CD4-positive, alpha-beta memory T cell (primary cell): ENCODE data around the gene GPATCH3. TPM values are rescaled to one million over a fixed set of nuclear protein-coding genes. Genes with fewer than 3 reads are reported as not detected.

Source experiments
- CTCF ChIA-PET: fragments of 350-600 bp; sonication (Branson Sonifier 250); formaldehyde crosslinking; loops from one replicate; lab custom pipeline; 2021; ENCODE audit warnings: inconsistent platforms; ENCODE audit not compliant: partially characterized antibody; lab: Charles Lee
- POLR2A ChIA-PET: fragments of 350-600 bp; sonication (Branson Sonifier 250); formaldehyde crosslinking; loops from one replicate; lab custom pipeline; 2021; ENCODE audit not compliant: partially characterized antibody; lab: Charles Lee
- DNase-seq, 5 donors: peaks; one replicate each; pipeline versions ENCODE4 v3.0.0 to v3.0.0-alpha.2; 2020 to 2022; ENCODE audit warnings: mixed read lengths in 1 of 5
- H3K27ac ChIP-seq: one replicate; pipeline ENCODE4 v1.7.0; 2013; ENCODE audit warnings: low read depth, low read length
- H3K27me3 ChIP-seq: 2 replicates; pipeline ENCODE4 v1.7.0; 2013; ENCODE audit warnings: mild to moderate bottlenecking, low read length, moderate library complexity; ENCODE audit not compliant: insufficient read depth
- H3K36me3 ChIP-seq: 2 replicates; pipeline ENCODE4 v1.7.0; 2013; ENCODE audit warnings: mild to moderate bottlenecking, low read length, moderate library complexity; ENCODE audit not compliant: insufficient read depth
- H3K4me1 ChIP-seq: 2 replicates; pipeline ENCODE4 v1.7.0; 2013; ENCODE audit warnings: mild to moderate bottlenecking, low read length, moderate library complexity; ENCODE audit not compliant: insufficient read depth
- H3K4me3 ChIP-seq, 2 donors: one replicate each; pipeline ENCODE4 v1.7.0; 2013; ENCODE audit warnings: low read length in 2 of 2, mild to moderate bottlenecking in 1 of 2
- H3K9me3 ChIP-seq, 2 donors: one replicate each; pipeline ENCODE4 v1.7.0; 2013; ENCODE audit warnings: low read length in 2 of 2, control low read depth in 1 of 2; ENCODE audit not compliant: control insufficient read depth in 1 of 2
- H3K27ac Mint-ChIP-seq, 7 donors: one replicate each; pipeline ENCODE4 v1.8.0; 2020 to 2021; ENCODE audit warnings: mixed read lengths in 7 of 7, mild to moderate bottlenecking in 6 of 7, inconsistent platforms in 3 of 7, moderate library complexity in 3 of 7
- H3K27me3 Mint-ChIP-seq, 2 donors: one replicate each; pipeline ENCODE4 v1.8.0; 2020 to 2021; ENCODE audit warnings: mixed read lengths in 2 of 2
- H3K36me3 Mint-ChIP-seq, 2 donors: one replicate each; pipeline ENCODE4 v1.8.0; 2020 to 2021; ENCODE audit warnings: mixed read lengths in 2 of 2, inconsistent platforms in 1 of 2, mild to moderate bottlenecking in 1 of 2
- H3K4me1 Mint-ChIP-seq, 4 donors: one replicate each; pipeline ENCODE4 v1.8.0; 2020 to 2021; ENCODE audit warnings: mixed read lengths in 4 of 4, mild to moderate bottlenecking in 1 of 4
- H3K4me3 Mint-ChIP-seq, 8 donors: one replicate each; pipeline ENCODE4 v1.8.0; 2020 to 2021; ENCODE audit warnings: mixed read lengths in 8 of 8, mild to moderate bottlenecking in 7 of 8, moderate library complexity in 6 of 8, inconsistent platforms in 3 of 8
- H3K9me3 Mint-ChIP-seq, 8 donors: one replicate each; pipeline ENCODE4 v1.8.0; 2020 to 2021; ENCODE audit warnings: mixed read lengths in 8 of 8, mild to moderate bottlenecking in 5 of 8, inconsistent platforms in 3 of 8, moderate library complexity in 1 of 8
- intact Hi-C: fragments of 100-400 bp; cut with micrococcal nuclease; formaldehyde crosslinking; loops from one replicate; pipeline ENCODE4 v1.15.1; 2023
- polyA plus RNA-seq, 2 donors: library from polyadenylated mRNA; unstranded; fragments of 300-500 nt; fragmentation: Illumina TruSeq; gene quantifications; one replicate each; pipeline ENCODE4 v1.2.3, GENCODE V29; 2021
- total RNA-seq, 2 experiments: library from RNA; stranded (reverse); gene quantifications; one replicate each; pipeline ENCODE4 v1.2.3, GENCODE V29; 2021

The GPATCH3 gene
- total and polyA plus RNA-seq, 4 experiments from 2014 or later: 11.4 to 26.7 (median 19.2) TPM

DNA sequence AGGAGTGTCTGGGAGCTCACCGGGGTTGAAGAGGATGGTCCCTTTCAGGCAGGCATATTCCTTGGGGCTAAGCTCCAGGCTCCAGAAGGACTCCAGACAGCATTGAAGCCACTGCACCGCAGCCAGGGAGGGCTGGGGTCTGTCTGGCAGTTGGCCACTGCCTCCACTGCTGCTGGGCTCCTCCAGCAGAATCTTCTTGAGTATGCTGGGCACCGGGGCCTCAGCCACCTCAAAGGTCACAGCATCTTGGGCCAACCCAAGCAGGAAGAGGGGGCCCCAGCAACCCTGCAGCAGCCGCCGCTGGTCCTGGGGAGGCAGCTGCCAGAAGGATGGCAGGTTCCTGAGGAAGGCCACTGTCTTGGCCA lies 13.1 kb upstream of the GPATCH3 start:
- Mint-ChIP-seq H3K36me3 (no peaks in the 10 kb centered on the region), H3K27me3 (peaks cover 0 to 4% of the 10 kb centered on the region in 2 donors), H3K4me1 (no peaks in the 10 kb centered on the region), H3K27ac (no peak overlapping the region), H3K9me3 (no peaks in the 10 kb centered on the region), H3K4me3 (no peak overlapping the region)
- H3K27ac ChIP-seq: no peak overlapping the region
- H3K4me3 ChIP-seq: no peak overlapping the region
- H3K27me3 ChIP-seq: no peaks in the 10 kb centered on the region
- POLR2A ChIA-PET: no interaction called here
- CTCF ChIA-PET: no interaction called here
- H3K4me1 ChIP-seq: no peaks in the 10 kb centered on the region
- H3K9me3 ChIP-seq: no peaks in the 10 kb centered on the region
- no peak for DNase-seq
- H3K36me3 ChIP-seq: no peaks in the 10 kb centered on the region
- intact Hi-C loops: no loop called here

DNA sequence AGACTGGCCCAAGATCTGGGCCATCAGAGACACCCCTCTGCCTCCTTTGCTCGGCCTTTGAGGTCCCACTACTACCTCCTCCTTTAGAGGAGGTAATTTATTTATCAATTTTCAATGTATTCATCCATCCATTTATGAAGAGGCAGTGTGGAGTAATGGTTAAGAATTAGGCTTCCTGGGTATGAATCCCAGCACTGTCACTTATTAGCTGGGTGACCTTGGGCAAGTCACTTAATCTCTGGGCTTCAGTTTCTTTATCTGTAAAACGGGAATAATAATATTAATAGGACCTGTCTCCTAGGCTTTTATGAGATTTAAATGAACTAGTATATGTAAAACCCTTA lies 11.9 kb upstream of the GPATCH3 start:
- POLR2A ChIA-PET: no interaction called here
- no peak overlapping the region for H3K4me3 ChIP-seq
- H3K9me3 Mint-ChIP-seq: no peaks in the 10 kb centered on the region

DNA sequence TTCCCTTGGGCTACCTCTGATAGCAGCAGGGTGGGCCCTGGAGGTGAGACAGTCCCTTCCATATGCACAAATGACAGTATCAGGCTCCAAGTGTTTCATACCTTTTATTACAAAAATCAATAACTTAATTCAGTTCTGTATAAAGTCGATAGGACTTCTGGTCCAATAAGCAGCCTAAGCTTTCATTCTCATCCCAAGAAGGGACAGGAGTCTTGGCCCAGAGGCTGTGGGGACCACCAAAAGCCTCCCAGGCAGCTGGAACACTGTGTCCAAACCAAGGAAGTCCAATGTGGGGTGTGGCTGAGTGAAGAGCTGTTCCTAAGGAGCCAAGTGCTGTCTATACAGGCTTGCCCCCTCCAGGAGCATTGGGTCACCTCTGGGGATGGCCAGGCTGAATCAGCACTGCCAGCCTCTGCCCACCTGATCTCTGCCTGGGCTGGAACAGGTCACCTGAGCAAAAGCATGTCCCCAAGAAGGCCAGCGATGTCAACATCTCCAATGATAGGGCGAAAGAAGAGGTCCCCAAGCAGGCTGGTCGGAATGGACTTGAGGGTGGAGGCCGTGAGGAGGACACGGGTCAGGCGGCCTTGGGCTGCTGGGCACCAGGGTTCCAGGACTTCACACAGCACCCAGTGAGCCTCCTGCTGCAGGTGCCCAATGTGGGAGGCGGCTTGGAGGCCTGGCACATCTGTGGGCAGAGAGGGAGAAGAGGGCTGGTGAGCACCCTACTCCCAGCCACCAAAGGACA lies 11.3 kb upstream of the GPATCH3 start:
- Mint-ChIP-seq H3K27ac (no peak overlapping the region), H3K9me3 (no peaks in the 10 kb centered on the region), H3K4me1 (no peaks in the 10 kb centered on the region), H3K27me3 (peaks cover 0 to 5% of the 10 kb centered on the region in 2 donors), H3K36me3 (no peaks in the 10 kb centered on the region), H3K4me3 (no peak overlapping the region)
- H3K27me3 ChIP-seq: no peaks in the 10 kb centered on the region
- no peaks in the 10 kb centered on the region for H3K36me3 ChIP-seq
- H3K9me3 ChIP-seq: no peaks in the 10 kb centered on the region
- intact Hi-C loops: no loop called here
- no peak overlapping the region for H3K4me3 ChIP-seq
- POLR2A ChIA-PET: no interaction called here
- no peaks in the 10 kb centered on the region for H3K4me1 ChIP-seq
- no peak overlapping the region for H3K27ac ChIP-seq
- DNase-seq: no peak
- CTCF ChIA-PET: no interaction called here

More for the DNA sequence above, 11.9 kb upstream of the GPATCH3 start:
- no peak overlapping the region for H3K27ac ChIP-seq
- Mint-ChIP-seq H3K4me1 (no peaks in the 10 kb centered on the region), H3K4me3 (no peak overlapping the region), H3K36me3 (no peaks in the 10 kb centered on the region), H3K27ac (no peak overlapping the region), H3K27me3 (peaks cover 0 to 5% of the 10 kb centered on the region in 2 donors)
- H3K4me1 ChIP-seq: no peaks in the 10 kb centered on the region
- DNase-seq: no peak
- no peaks in the 10 kb centered on the region for H3K9me3 ChIP-seq
- no peaks in the 10 kb centered on the region for H3K36me3 ChIP-seq
- CTCF ChIA-PET: interaction anchor here (0.6 kb wide), 2 partner anchors 105 to 511 kb away, joined by 3 to 4 read pairs; no protein-coding TSS in a partner anchor
- intact Hi-C loops: no loop called here
- no peaks in the 10 kb centered on the region for H3K27me3 ChIP-seq

DNA sequence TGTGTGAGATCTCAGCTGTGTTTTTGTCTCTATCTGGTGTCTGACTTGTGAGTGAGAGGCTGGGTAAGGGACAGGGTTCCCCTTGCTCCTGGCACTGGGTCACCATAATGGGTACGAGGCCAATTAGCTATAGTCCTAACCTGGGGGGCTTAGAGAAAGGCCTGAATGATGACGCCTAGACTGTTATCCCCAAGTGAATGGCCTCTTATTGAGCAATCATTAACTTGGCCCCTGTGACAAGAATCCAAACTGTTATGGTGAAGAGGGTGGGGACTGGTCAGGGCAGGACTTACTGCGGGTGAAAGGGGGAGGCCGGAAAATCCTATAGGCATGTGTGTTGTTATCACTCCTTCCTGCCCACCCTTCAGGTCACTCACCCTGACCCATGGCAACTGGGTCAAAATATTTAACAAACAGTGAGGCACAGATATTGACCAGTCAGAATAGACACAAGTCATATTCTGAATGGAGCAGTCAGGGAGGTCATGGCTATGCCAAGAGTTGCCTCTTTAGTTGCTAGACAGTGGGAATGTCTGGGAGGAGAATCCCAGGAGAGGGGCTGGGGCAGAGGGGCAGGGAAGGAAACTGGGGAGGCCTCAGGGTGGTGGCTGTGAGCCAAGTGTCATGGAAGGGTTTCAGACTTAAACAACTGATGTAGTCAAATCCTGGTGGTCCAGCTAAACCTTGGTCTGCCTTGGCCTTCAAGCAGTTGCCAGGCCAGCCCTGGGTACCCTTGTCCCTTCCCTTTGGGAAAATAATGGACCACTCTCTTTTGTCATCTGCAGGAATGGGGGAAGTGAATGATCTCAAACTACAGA lies 10.3 kb upstream of the GPATCH3 start:
- Mint-ChIP-seq H3K27me3 (peaks cover 0 to 5% of the 10 kb centered on the region in 2 donors), H3K27ac (no peak overlapping the region), H3K9me3 (no peaks in the 10 kb centered on the region), H3K4me3 (no peak overlapping the region), H3K4me1 (no peaks in the 10 kb centered on the region), H3K36me3 (no peaks in the 10 kb centered on the region)
- Histone ChIP-seq H3K4me1 (no peaks in the 10 kb centered on the region), H3K27me3 (no peaks in the 10 kb centered on the region), H3K4me3 (no peak overlapping the region), H3K9me3 (no peaks in the 10 kb centered on the region), H3K27ac (no peak overlapping the region), H3K36me3 (no peaks in the 10 kb centered on the region)
- ChIA-PET CTCF (no interaction called here), POLR2A (interaction anchor here (1.8 kb wide), 1 partner anchor 18 kb away, joined by 4 read pairs; no protein-coding TSS in a partner anchor)
- intact Hi-C loops: no loop called here
- DNase-seq: no peak

DNA sequence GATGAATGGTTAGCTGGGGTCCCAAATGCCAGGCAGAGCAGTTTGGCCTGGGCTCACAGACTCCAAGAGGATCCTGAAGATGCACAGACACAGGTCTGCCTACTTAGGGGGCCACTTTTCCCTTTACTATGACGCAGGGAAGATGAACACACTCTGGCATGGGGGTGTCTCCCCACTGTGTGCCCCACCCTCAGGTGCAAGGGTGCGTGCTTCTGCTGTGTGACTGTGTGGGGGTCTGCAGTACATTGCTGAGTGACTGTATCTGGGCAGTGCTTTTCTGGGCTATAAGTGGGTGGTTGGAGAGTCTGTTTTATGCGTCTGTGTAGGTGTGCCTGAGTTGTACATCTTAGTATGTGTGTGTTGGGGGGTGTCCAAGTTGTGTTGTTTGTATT lies 9.7 kb upstream of the GPATCH3 start:
- Histone ChIP-seq H3K9me3 (no peaks in the 10 kb centered on the region), H3K4me3 (no peak overlapping the region), H3K4me1 (no peaks in the 10 kb centered on the region), H3K27ac (no peak overlapping the region), H3K36me3 (no peaks in the 10 kb centered on the region), H3K27me3 (no peaks in the 10 kb centered on the region)
- no peak overlapping the region for H3K27ac Mint-ChIP-seq
- H3K27me3 Mint-ChIP-seq: peaks cover 0 to 5% of the 10 kb centered on the region in 2 donors
- DNase-seq: no peak
- H3K4me3 Mint-ChIP-seq: no peak overlapping the region
- H3K9me3 Mint-ChIP-seq: no peaks in the 10 kb centered on the region
- ChIA-PET CTCF (no interaction called here), POLR2A (interaction anchor here (0.7 to 1.8 kb wide), 3 partner anchors 10 to 20 kb away, joined by 3 to 6 read pairs (median 4); partner anchors contain the start of genes GPATCH3 and GPN2)
- intact Hi-C loops: no loop called here
- H3K36me3 Mint-ChIP-seq: no peaks in the 10 kb centered on the region
- H3K4me1 Mint-ChIP-seq: no peaks in the 10 kb centered on the region

DNA sequence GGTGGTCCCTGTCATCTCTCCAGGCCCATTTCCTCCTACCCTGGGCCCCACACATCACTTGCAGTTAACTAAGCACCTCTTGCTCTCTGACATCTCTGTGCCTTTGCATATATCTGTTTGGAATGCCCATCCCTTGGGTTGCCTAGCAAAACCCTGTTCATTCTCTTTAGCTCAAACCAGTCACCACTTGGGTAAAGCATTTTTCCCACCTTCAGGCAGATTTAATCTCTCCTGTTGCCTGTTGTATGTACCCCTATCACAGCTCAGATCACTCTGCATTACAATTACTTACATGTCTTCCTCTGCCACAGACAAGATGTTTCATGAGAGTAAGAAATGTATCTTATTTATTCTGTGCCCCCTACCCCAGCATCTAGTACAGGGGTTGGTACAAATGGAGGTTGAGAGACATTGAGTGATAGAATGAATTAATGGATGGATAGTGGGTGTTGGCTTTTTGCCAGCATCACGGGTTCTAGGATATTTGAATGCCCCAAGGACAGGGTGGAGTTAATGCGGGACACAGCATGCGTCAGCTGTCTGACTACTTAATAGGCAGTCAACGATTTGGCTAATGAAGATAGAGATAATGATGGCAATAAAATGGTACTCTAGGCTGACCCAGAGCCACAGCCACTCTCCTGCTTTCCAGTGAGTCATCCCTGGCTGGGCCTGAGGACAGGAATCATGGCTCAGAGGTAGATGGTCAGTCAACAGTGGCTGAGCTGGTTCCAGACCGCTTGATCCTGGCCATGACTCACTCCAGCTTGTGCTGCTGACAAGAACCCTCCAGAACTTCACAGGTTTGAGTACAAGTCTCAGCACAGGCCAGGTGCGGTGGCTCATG lies 7.0 kb upstream of the GPATCH3 start:
- Mint-ChIP-seq H3K36me3 (no peaks in the 10 kb centered on the region), H3K27me3 (peaks cover 0 to 5% of the 10 kb centered on the region in 2 donors), H3K9me3 (no peaks in the 10 kb centered on the region), H3K4me3 (no peak overlapping the region), H3K4me1 (peaks cover 0 to 2% (median 2%) of the 10 kb centered on the region in 4 donors), H3K27ac (no peak overlapping the region)
- ChIA-PET CTCF (interaction anchor here (1.3 kb wide), 1 partner anchor 18 kb away, joined by 3 read pairs; no protein-coding TSS in a partner anchor), POLR2A (no interaction called here)
- no peaks in the 10 kb centered on the region for H3K27me3 ChIP-seq
- no peak overlapping the region for H3K27ac ChIP-seq
- H3K9me3 ChIP-seq: no peaks in the 10 kb centered on the region
- no peak overlapping the region for H3K4me3 ChIP-seq
- H3K4me1 ChIP-seq: no peaks in the 10 kb centered on the region
- no peak for DNase-seq
- H3K36me3 ChIP-seq: no peaks in the 10 kb centered on the region
- intact Hi-C loops: no loop called here
